ENCODE measurements around the gene HDGF. TPM values are rescaled to one million over a fixed set of nuclear protein-coding genes. Genes with fewer than 3 reads are reported as not detected.
"Not testable (repeated sequence)": the region's sequence is repeated elsewhere in the genome, so short reads cannot be mapped to it uniquely, and the experiment has no call there.

HDGF gene
- total RNA-seq, 2 experiments from 2014 or later, result 271 to 274 TPM

GRCh38 chr1:156772728-156773497 lies 21.4 kb upstream of the HDGF start:
- Mint-ChIP-seq H3K27me3 (no peaks in the 10 kb centered on the region), H3K27ac (no peak overlapping the region), H3K9me3 (no peaks in the 10 kb centered on the region), H3K36me3 (peaks cover 45% of the 10 kb centered on the region), H3K4me1 (peaks cover 62% of the 10 kb centered on the region), H3K4me3 (no peak overlapping the region)
- DNase-seq, result no peak

- peaks cover 45% of the 10 kb centered on the region for H3K36me3 Mint-ChIP-seq
- H3K27me3 Mint-ChIP-seq, result no peaks in the 10 kb centered on the region
- H3K9me3 Mint-ChIP-seq, result no peaks in the 10 kb centered on the region
- no peak overlapping the region for H3K4me3 Mint-ChIP-seq
- peaks cover 56% of the 10 kb centered on the region for H3K4me1 Mint-ChIP-seq
- no peak overlapping the region for H3K27ac Mint-ChIP-seq
- no peak for DNase-seq
Measured at GRCh38 chr1:156772222-156772621, 20.7 kb upstream of the HDGF start.

- no peak for DNase-seq
- peaks cover 54% of the 10 kb centered on the region for H3K4me1 Mint-ChIP-seq
- peak overlapping the region; percentile 26 for H3K27ac Mint-ChIP-seq
Measured at GRCh38 chr1:156768610-156769295, 17.3 kb upstream of the HDGF start.

GRCh38 chr1:156767879-156768604 lies 16.6 kb upstream of the HDGF start:
- H3K9me3 Mint-ChIP-seq, result no peaks in the 10 kb centered on the region
- H3K27ac Mint-ChIP-seq, result no peak overlapping the region
- peaks cover 37% of the 10 kb centered on the region for H3K36me3 Mint-ChIP-seq
- no peak overlapping the region for H3K4me3 Mint-ChIP-seq
- DNase-seq, result no peak
- no peaks in the 10 kb centered on the region for H3K27me3 Mint-ChIP-seq
- H3K4me1 Mint-ChIP-seq, result peaks cover 47% of the 10 kb centered on the region

More at GRCh38 chr1:156768610-156769295, 17.3 kb upstream of the HDGF start:
- Mint-ChIP-seq H3K36me3 (peaks cover 43% of the 10 kb centered on the region), H3K9me3 (no peaks in the 10 kb centered on the region), H3K27me3 (no peaks in the 10 kb centered on the region), H3K4me3 (no peak overlapping the region)

- peaks cover 41% of the 10 kb centered on the region for H3K4me1 Mint-ChIP-seq
- H3K27ac Mint-ChIP-seq, result no peak within 1 kb of the TSS
- DNase-seq, result peak; percentile 97
- peaks cover 30% of the 10 kb centered on the region for H3K36me3 Mint-ChIP-seq
- no peak within 1 kb of the TSS for H3K4me3 Mint-ChIP-seq
- no peaks in the 10 kb centered on the region for H3K27me3 Mint-ChIP-seq
- H3K9me3 Mint-ChIP-seq, result no peaks in the 10 kb centered on the region
Measured at GRCh38 chr1:156767101-156767878, 15.8 kb upstream of the HDGF start, which contains the start of gene PRCC. Gene PRCC, plus strand, starts transcription at chr1:156767535. Its CDS starts 237 bp downstream, at chr1:156767772.

- Mint-ChIP-seq H3K9me3 (no peaks in the 10 kb centered on the region), H3K4me3 (no peak overlapping the region), H3K27ac (no peak overlapping the region), H3K4me1 (peaks cover 38% of the 10 kb centered on the region), H3K36me3 (peaks cover 28% of the 10 kb centered on the region), H3K27me3 (no peaks in the 10 kb centered on the region)
- DNase-seq, result peak; percentile 28
Measured at GRCh38 chr1:156766298-156767100, 15.0 kb upstream of the HDGF start.

GRCh38 chr1:156765666-156766065 lies 14.2 kb upstream of the HDGF start:
- Mint-ChIP-seq H3K4me3 (no peak overlapping the region), H3K9me3 (no peaks in the 10 kb centered on the region), H3K27ac (no peak overlapping the region), H3K36me3 (peaks cover 21% of the 10 kb centered on the region), H3K27me3 (no peaks in the 10 kb centered on the region), H3K4me1 (peaks cover 31% of the 10 kb centered on the region)
- DNase-seq, result no peak

GRCh38 chr1:156765136-156765535 lies 13.7 kb upstream of the HDGF start:
- Mint-ChIP-seq H3K4me1 (peaks cover 26% of the 10 kb centered on the region), H3K36me3 (peaks cover 17% of the 10 kb centered on the region)
- H3K9me3 Mint-ChIP-seq, H3K4me3 Mint-ChIP-seq, DNase-seq, H3K27me3 Mint-ChIP-seq, H3K27ac Mint-ChIP-seq: not testable (repeated sequence)

- Mint-ChIP-seq H3K27me3 (no peaks in the 10 kb centered on the region), H3K4me1 (peaks cover 4% of the 10 kb centered on the region), H3K4me3 (no peak overlapping the region), H3K36me3 (no peaks in the 10 kb centered on the region), H3K27ac (no peak overlapping the region), H3K9me3 (no peaks in the 10 kb centered on the region)
- no peak for DNase-seq
Measured at GRCh38 chr1:156760796-156761104, 9.3 kb upstream of the HDGF start.

- no peaks in the 10 kb centered on the region for H3K36me3 Mint-ChIP-seq
- H3K4me3 Mint-ChIP-seq, result no peak overlapping the region
- DNase-seq, result no peak
- H3K4me1 Mint-ChIP-seq, result peaks cover 2% of the 10 kb centered on the region
- H3K27ac Mint-ChIP-seq, result no peak overlapping the region
- no peaks in the 10 kb centered on the region for H3K9me3 Mint-ChIP-seq
- no peaks in the 10 kb centered on the region for H3K27me3 Mint-ChIP-seq
Measured at GRCh38 chr1:156760092-156760795, 8.8 kb upstream of the HDGF start.

GRCh38 chr1:156757572-156758253 lies 6.2 kb upstream of the HDGF start:
- not testable (repeated sequence) for H3K27me3 Mint-ChIP-seq, H3K4me3 Mint-ChIP-seq, H3K27ac Mint-ChIP-seq, H3K9me3 Mint-ChIP-seq, H3K4me1 Mint-ChIP-seq, H3K36me3 Mint-ChIP-seq, DNase-seq

GRCh38 chr1:156756355-156756754 lies 4.9 kb upstream of the HDGF start:
- no peak for DNase-seq
- no peak overlapping the region for H3K4me3 Mint-ChIP-seq
- H3K27ac Mint-ChIP-seq, result no peak overlapping the region

GRCh38 chr1:156755527-156755950 lies 4.1 kb upstream of the HDGF start:
- no peaks in the 10 kb centered on the region for H3K9me3 Mint-ChIP-seq
- no peaks in the 10 kb centered on the region for H3K27me3 Mint-ChIP-seq
- H3K27ac Mint-ChIP-seq, result no peak overlapping the region
- H3K36me3 Mint-ChIP-seq, result peaks cover 1% of the 10 kb centered on the region
- DNase-seq, result no peak
- H3K4me3 Mint-ChIP-seq, result no peak overlapping the region
- peaks cover 5% of the 10 kb centered on the region for H3K4me1 Mint-ChIP-seq

More at GRCh38 chr1:156756355-156756754, 4.9 kb upstream of the HDGF start:
- H3K4me1 Mint-ChIP-seq, result peaks cover 5% of the 10 kb centered on the region
- no peaks in the 10 kb centered on the region for H3K36me3 Mint-ChIP-seq
- H3K27me3 Mint-ChIP-seq, result no peaks in the 10 kb centered on the region
- no peaks in the 10 kb centered on the region for H3K9me3 Mint-ChIP-seq

Data from activated naive CD8-positive, alpha-beta T cell treated with anti-CD3 and anti-CD28 coated beads for 36 hours (primary cell).